ENCODE data around the gene OCEL1.
"Not testable (repeated sequence)": the region's sequence is repeated elsewhere in the genome, so short reads cannot be mapped to it uniquely, and the experiment has no call there.

Gene OCEL1

GRCh38 chr19:17266589-17266974 lies 40.6 kb downstream of the OCEL1 start:
- DNase-seq (ENCODE audit: low read depth) = no peak
- TF ChIP-seq, protein P1, sequence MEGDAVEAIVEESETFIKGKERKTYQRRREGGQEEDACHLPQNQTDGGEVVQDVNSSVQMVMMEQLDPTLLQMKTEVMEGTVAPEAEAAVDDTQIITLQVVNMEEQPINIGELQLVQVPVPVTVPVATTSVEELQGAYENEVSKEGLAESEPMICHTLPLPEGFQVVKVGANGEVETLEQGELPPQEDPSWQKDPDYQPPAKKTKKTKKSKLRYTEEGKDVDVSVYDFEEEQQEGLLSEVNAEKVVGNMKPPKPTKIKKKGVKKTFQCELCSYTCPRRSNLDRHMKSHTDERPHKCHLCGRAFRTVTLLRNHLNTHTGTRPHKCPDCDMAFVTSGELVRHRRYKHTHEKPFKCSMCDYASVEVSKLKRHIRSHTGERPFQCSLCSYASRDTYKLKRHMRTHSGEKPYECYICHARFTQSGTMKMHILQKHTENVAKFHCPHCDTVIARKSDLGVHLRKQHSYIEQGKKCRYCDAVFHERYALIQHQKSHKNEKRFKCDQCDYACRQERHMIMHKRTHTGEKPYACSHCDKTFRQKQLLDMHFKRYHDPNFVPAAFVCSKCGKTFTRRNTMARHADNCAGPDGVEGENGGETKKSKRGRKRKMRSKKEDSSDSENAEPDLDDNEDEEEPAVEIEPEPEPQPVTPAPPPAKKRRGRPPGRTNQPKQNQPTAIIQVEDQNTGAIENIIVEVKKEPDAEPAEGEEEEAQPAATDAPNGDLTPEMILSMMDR (conservative IDR thresholded peaks at IDR 0.05; ENCODE audit: control insufficient read depth, insufficient read depth, low read depth, low read length) = no peak
- no peak overlapping the region for H3K4me3 ChIP-seq (ENCODE audit: control insufficient read depth, low read depth, low read length)

GRCh38 chr19:17266975-17267788 lies 41.2 kb downstream of the OCEL1 start, which contains the start of gene BABAM1:
BABAM1 (plus strand) TSS chr19:17267443; CDS start chr19:17268807, 1,364 bp downstream.
- TF ChIP-seq, protein P1 (conservative IDR thresholded peaks at IDR 0.05; ENCODE audit: control insufficient read depth, insufficient read depth, low read depth, low read length) = no peak
- H3K4me3 ChIP-seq (ENCODE audit: control insufficient read depth, low read depth, low read length) = peak within 1 kb of the TSS; percentile 98

DNA sequence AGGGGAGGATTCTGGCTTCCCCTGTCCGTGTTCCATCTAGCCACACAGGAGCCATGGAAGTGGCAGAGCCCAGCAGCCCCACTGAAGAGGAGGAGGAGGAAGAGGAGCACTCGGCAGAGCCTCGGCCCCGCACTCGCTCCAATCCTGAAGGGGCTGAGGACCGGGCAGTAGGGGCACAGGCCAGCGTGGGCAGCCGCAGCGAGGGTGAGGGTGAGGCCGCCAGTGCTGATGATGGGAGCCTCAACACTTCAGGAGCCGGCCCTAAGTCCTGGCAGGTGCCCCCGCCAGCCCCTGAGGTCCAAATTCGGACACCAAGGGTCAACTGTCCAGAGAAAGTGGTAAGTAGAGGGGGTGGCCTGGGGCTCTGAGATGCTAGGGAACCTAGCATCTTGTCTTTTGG lies 42.7 kb downstream of the OCEL1 start:
- DNase-seq (ENCODE audit: low read depth) = no peak
- no peak overlapping the region for H3K4me3 ChIP-seq (ENCODE audit: control insufficient read depth, low read depth, low read length)
- TF ChIP-seq, protein P1 (conservative IDR thresholded peaks at IDR 0.05; ENCODE audit: control insufficient read depth, insufficient read depth, low read depth, low read length) = no peak

More at GRCh38 chr19:17266975-17267788, 41.2 kb downstream of the OCEL1 start, which contains the start of gene BABAM1:
- DNase-seq (ENCODE audit: low read depth) = peak; percentile 100

GRCh38 chr19:17274892-17275291 lies 48.9 kb downstream of the OCEL1 start:
- not testable (repeated sequence) for DNase-seq (ENCODE audit: low read depth); H3K4me3 ChIP-seq (ENCODE audit: control insufficient read depth, low read depth, low read length)

DNA sequence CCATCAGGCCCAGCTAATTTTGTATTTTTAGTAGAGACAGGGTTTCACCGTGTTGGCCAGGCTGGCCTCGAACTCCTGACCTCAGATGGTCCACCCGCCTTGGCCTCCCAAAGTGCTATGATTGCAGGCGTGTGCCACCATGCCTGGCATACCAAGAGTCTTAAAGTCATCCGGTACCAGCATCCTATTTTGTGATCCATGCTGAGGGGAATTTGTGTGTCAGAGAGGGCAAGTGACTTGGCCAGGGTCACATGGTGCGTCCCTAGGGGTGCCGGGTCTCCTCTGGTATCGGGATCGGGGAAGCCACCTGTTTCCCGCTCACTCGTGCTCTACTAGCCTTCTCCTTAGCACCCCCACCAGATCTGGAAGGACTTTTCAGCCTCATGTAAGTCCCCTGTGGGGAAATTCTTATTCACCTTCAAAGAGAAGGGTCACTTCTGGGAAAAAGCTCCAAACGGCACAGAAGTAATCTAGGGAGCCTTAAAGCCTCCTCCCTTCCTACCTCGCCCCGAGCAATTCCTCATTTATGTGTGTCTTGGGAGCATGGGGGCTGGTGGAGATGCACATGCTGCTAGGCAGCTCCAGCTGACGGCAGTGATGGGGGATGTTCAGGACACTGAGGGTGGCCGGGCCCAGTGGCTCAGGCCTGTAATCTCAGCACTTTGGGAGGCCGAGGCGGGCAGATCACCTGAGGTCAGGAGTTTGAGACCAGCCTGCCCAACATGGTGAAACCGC lies 49.6 kb downstream of the OCEL1 start:
- TF ChIP-seq, protein P1 (conservative IDR thresholded peaks at IDR 0.05; ENCODE audit: control insufficient read depth, insufficient read depth, low read depth, low read length) = no peak
- no peak for DNase-seq (ENCODE audit: low read depth)
- H3K4me3 ChIP-seq (ENCODE audit: control insufficient read depth, low read depth, low read length) = no peak overlapping the region

Data from fibroblast of mammary gland (primary cell).